ES-I3 (cell line): Measurements from ENCODE around the gene CNPY1.

Experiments used
- H3K36me3 ChIP-seq: 2 replicates; pipeline ENCODE4 v1.6.1; 2013; ENCODE audit warnings: mild to moderate bottlenecking, low read length, control low read depth, moderate library complexity; ENCODE audit not compliant: insufficient read depth
- H3K4me1 ChIP-seq: 2 replicates; pipeline ENCODE4 v1.6.1; 2013; ENCODE audit warnings: mild to moderate bottlenecking, control low read depth, low read length; ENCODE audit not compliant: insufficient read depth
- H3K9ac ChIP-seq: 2 replicates; pipeline ENCODE4 v1.6.1; 2013; ENCODE audit warnings: low read depth, mild to moderate bottlenecking, low read length, moderate library complexity
- H3K9me3 ChIP-seq: 2 replicates; pipeline ENCODE4 v1.6.1; 2013; ENCODE audit warnings: mild to moderate bottlenecking, low read length, moderate library complexity; ENCODE audit not compliant: control insufficient read depth, insufficient read depth

The CNPY1 gene

DNA sequence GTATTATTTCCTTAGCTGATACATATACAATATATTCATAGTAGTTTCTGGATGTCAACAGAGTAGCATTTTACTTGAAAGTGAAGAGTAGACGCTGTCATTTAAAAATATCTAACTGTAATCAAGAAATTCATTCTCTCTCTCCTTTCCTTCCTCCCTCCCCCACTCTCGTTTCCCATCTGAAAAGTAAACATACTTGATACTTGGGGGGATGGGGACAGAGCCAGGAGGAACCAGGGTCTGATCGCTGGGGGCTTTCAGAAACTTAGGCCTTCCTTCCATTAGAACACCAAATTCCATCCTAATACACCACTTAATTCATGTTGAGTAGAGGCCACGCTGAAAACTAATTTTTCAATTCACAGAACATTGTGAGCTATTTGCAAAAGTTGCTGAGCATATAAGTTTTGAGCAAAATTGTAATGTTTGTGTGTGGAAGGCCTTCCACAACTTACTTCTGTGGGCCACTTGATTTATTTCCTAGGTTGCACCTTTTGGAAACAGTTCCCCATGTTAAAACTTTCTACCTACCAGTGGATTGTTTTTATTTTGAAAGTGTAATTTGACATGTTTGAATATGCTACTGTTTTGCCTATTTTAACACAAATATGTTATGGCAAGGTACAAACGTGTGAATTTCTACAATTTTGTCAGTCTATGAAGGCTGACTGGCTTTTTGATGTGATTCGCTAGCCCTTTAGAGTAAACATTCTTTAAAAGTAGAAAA, 35.2 kb downstream of the CNPY1 start:
- Histone ChIP-seq H3K4me1 (peaks cover 15% of the 10 kb centered on the region), H3K36me3 (no peaks in the 10 kb centered on the region), H3K9me3 (no peaks in the 10 kb centered on the region), H3K9ac (no peak overlapping the region)

- Histone ChIP-seq H3K9ac (peak overlapping the region; percentile 29; the same call in 1 of the 2 replicates), H3K4me1 (peaks cover 15% of the 10 kb centered on the region), H3K36me3 (no peaks in the 10 kb centered on the region), H3K9me3 (no peaks in the 10 kb centered on the region)
These were observed 36.4 kb downstream of the CNPY1 start for GRCh38 chr7:155509725-155510551.

DNA sequence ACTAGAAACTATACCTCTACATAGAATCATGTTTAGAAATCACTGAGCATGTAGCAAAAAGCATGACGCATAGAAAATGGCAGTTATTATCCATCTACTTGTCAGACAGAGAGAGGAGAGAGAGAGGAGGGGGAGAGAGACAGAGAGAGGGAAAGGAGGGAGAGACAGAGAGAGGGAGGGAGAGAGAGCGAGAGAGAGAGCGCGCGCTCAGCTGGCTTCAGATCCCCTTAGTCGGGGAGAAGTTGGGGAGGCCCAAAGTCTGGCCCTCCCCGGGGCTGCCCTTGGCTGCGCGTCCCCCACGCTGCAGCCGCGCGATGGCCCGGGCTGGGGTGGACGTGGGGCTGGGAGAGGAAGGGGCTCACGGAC, 37.0 kb downstream of the CNPY1 start:
- H3K36me3 ChIP-seq = no peaks in the 10 kb centered on the region
- peaks cover 15% of the 10 kb centered on the region for H3K4me1 ChIP-seq
- H3K9me3 ChIP-seq = no peaks in the 10 kb centered on the region
- peak overlapping the region; percentile 29; the same call in 1 of the 2 replicates for H3K9ac ChIP-seq

DNA sequence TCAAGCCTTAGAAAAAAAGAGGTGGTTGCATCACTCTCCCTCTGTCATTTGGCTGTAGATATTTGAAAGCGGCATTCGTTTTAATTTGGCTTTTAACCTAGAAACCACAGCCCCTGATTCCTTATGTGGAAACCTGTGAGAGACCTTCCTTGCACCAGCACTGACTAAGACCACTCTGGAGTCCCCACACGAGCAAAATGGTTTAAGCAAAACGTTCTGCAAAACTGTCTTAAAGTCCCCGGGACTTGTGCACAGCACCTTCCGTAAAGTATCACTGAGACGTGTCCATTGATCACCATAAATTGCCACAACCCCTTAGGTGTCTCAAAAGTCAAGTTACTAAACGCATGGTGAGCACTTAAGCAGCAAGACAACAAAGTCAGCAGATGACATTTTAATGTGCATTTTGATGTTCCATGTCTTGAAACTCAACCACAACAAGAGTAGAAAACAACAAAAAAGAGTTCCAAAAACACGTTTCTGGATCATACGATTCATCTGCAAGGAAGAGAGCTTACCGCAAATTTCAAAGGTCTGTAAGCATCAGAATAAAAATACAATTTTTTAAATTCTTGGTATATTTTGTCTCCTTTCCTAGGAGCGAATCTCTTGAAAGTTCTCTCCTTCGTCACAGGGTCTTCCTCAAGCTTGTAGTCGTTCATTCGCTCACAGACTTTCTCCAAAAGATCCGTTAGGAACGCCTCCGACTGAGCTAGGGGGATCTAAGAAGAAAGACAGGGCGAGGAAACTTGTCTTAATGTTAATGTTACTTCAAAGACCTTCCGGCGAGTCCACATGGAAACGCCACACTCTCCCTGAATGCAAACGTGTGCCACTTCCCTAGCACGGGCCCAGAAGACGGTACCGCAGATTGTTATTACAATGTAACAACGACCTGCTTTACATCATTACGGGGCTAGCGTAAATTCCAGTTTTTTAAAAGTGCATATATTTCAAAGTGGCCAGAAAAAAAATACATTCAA, 37.7 kb downstream of the CNPY1 start:
- peaks cover 15% of the 10 kb centered on the region for H3K4me1 ChIP-seq
- H3K9me3 ChIP-seq = no peaks in the 10 kb centered on the region
- H3K36me3 ChIP-seq = no peaks in the 10 kb centered on the region
- no peak overlapping the region for H3K9ac ChIP-seq

DNA sequence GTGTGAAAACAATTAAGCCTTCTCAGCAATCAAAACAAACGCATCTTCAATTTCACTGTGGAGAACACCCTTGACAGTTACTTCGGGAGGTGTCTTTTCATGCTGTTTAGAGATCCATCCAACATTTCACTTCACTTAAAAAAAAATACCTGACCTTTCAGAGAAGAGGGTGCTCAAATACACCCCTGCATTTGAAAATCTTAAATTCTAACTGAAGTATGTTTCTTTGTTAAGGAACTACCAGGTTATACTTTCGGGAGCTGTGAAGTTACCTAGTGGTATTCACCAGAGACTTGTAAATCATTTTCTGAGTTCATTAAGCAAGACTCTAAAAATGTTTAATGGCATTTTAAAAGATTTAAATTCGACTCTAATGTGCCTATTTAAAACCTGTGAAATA, 38.8 kb downstream of the CNPY1 start:
- H3K9me3 ChIP-seq = no peaks in the 10 kb centered on the region
- peaks cover 15% of the 10 kb centered on the region for H3K4me1 ChIP-seq
- no peak overlapping the region for H3K9ac ChIP-seq
- no peaks in the 10 kb centered on the region for H3K36me3 ChIP-seq

DNA sequence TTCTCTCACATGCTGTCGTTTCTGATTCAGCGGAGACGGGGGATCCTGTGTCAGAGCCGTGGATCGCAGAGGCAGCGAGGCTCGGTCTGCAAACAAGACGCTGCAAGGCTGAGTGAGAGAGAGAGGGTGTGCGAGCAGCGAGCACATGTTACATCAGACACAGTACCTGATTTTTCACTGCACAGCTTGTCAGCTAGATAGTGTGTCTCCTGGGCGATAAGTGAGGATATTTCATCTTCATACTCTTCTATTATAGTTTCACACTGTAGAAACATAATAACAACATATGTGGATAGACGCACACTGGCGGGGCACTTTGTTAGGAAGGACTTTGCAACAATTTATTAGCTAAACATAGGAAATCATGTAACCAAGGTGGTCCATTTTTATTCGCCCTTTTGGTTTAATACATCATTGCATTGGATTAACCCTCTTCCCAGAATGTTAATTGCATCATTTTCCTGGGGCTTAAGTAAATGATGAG, 39.5 kb downstream of the CNPY1 start:
- Histone ChIP-seq H3K9ac (no peak overlapping the region), H3K9me3 (no peaks in the 10 kb centered on the region), H3K4me1 (peaks cover 15% of the 10 kb centered on the region), H3K36me3 (no peaks in the 10 kb centered on the region)

- Histone ChIP-seq H3K4me1 (peaks cover 15% of the 10 kb centered on the region), H3K36me3 (no peaks in the 10 kb centered on the region), H3K9ac (no peak overlapping the region), H3K9me3 (no peaks in the 10 kb centered on the region)
These were observed 41.0 kb downstream of the CNPY1 start for GRCh38 chr7:155505422-155505793.

- Histone ChIP-seq H3K9ac (no peak overlapping the region), H3K36me3 (no peaks in the 10 kb centered on the region), H3K9me3 (no peaks in the 10 kb centered on the region), H3K4me1 (no peaks in the 10 kb centered on the region; the same call in none of the 2 replicates)
These were observed 49.0 kb downstream of the CNPY1 start for GRCh38 chr7:155497149-155497901.

- Histone ChIP-seq H3K9me3 (no peaks in the 10 kb centered on the region), H3K4me1 (no peaks in the 10 kb centered on the region; the same call in none of the 2 replicates), H3K36me3 (no peaks in the 10 kb centered on the region), H3K9ac (no peak overlapping the region)
These were observed 49.9 kb downstream of the CNPY1 start for GRCh38 chr7:155496267-155497005.

DNA sequence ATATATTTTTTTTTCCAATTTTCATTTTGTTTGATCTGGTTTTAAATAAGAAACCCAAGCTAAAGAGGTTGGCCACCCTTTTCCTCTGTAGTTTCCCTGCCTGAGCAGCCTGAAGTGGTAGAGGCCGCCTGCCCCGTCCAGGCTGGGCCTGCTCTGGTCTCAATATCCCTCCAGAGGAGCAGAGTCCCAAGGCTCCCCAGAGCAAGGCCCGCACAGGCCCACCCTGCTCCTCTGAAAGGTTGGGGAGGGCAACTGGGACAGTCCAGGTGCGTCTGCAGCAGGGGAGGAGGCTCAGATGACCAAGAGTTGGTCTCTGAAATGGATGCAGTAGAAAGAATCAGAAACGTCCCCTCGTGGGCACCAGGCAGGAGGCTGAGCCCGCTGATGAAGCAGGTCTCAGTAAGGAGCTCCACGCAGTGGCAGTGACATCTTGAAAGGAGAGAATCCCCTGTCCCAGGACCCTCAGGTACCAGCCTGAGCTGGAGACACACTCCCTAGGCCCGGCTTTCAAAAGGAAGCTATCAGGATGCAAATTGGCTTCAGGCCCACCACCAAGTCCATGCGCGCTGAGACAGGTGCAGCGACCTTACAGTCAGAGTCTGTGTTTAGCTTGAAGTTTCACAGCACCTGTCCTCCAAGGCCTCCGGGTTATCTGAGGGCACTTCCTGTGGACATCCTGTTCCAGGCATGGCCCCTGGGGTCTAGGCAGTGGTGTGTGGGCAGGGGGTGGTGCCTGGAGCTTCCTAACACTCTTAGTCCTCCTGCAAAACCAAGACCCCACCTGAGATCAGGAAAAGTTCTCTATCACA, 50.7 kb downstream of the CNPY1 start:
- no peaks in the 10 kb centered on the region; the same call in none of the 2 replicates for H3K4me1 ChIP-seq
- no peak overlapping the region for H3K9ac ChIP-seq
- H3K9me3 ChIP-seq = no peaks in the 10 kb centered on the region
- no peaks in the 10 kb centered on the region for H3K36me3 ChIP-seq

DNA sequence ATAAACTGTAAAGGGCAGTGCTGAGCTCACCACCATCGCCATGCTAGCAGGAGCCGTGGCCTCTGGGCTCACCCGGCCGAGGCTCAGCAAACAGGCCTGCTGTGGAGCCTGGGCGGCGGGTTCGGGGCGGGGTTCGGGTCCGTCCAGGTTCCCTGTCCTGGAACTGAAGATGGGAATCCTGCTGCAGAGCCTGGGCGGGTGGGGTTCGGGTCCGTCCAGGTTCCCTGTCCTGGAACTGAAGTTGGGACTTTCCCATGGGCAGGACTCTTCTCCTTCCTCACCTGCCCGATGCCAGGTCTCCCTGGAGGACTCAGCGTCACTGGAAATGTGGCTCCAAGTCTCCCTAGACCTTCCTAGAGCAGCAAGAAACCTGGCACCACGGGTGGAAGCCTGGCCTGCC, 51.8 kb downstream of the CNPY1 start:
- Histone ChIP-seq H3K36me3 (no peaks in the 10 kb centered on the region), H3K9me3 (no peaks in the 10 kb centered on the region), H3K9ac (no peak overlapping the region)

GRCh38 chr7:155493744-155494538, 52.4 kb downstream of the CNPY1 start:
- H3K9me3 ChIP-seq = no peaks in the 10 kb centered on the region
- no peaks in the 10 kb centered on the region for H3K36me3 ChIP-seq
- no peak overlapping the region for H3K9ac ChIP-seq
- no peaks in the 10 kb centered on the region; the same call in none of the 2 replicates for H3K4me1 ChIP-seq

More for the DNA sequence above, 51.8 kb downstream of the CNPY1 start:
- no peaks in the 10 kb centered on the region; the same call in none of the 2 replicates for H3K4me1 ChIP-seq
